Hippocampal formation (tissue), 2 donors: ENCODE data around the gene MCMBP.
A peak's percentile ranks its signal among the peaks of the same experiment; 100 is the strongest.
"Not testable (repeated sequence)": the region's sequence is repeated elsewhere in the genome, so short reads cannot be mapped to it uniquely, and the experiment has no call there.

ENCODE experiments used
- DNase-seq, 2 donors: peaks; one replicate each; lab custom pipeline; 2025; lab: John Stamatoyannopoulos, UW

The MCMBP gene, protein sequence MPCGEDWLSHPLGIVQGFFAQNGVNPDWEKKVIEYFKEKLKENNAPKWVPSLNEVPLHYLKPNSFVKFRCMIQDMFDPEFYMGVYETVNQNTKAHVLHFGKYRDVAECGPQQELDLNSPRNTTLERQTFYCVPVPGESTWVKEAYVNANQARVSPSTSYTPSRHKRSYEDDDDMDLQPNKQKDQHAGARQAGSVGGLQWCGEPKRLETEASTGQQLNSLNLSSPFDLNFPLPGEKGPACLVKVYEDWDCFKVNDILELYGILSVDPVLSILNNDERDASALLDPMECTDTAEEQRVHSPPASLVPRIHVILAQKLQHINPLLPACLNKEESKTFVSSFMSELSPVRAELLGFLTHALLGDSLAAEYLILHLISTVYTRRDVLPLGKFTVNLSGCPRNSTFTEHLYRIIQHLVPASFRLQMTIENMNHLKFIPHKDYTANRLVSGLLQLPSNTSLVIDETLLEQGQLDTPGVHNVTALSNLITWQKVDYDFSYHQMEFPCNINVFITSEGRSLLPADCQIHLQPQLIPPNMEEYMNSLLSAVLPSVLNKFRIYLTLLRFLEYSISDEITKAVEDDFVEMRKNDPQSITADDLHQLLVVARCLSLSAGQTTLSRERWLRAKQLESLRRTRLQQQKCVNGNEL

DNA sequence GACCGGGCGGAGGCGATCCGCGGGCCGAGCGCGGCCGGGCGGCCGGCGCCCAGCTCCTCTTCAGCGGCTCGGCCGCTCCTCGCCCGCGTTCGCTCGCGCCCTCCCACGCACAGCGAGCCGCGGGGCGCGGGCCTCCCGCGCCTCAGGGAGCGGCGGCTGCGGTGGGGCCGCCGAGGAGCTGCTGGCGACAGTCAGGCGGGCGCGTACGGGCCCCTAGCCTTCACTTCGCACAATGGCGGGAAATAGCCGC lies at the start of gene MCMBP:
TSS of gene MCMBP (minus strand) at position 234 of the 250 bp plus-strand sequence. CDS start 259 bp downstream, outside the sequence.
- DNase-seq = no peak

- no peak for DNase-seq
Measured at GRCh38 chr10:119919826-119920225, 47.2 kb upstream of the MCMBP start.

DNA sequence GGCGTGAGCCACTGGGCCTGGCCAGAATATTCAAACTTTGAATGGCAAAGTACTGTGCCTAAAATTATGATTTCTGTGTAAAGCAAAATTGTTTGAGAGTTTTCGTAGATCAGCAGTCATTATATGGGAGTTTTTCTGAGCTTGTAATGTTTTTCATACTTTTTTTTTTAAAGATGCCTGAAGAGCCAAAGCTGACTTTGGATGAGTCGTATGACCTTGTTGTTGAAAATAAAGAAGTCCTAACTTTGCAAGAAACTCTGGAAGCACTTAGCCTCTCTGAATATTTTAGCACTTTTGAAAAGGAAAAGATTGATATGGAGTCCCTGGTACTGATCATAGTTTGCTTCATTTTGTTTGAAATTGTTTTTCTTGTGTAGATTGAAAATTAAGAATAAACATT lies 46.6 kb upstream of the MCMBP start:
- DNase-seq = no peak

DNA sequence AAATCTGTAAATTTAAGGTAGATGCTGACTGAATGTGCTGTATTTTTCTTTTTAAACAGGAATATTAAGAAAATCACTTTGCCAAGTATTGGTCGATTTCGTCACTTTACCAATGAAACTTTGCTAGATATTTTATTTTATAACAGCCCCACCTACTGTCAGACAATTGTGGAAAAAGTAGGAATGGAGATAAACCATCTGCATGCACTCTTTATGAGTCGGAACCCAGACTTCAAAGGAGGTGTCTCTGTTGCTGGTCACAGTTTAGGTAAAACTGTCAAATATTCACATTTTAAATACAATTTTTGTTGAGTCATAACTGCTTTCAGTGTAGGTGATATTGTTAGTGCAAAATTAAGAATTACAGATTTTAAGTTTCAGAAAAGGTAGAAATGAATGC lies 45.1 kb upstream of the MCMBP start:
- DNase-seq = no peak

DNA sequence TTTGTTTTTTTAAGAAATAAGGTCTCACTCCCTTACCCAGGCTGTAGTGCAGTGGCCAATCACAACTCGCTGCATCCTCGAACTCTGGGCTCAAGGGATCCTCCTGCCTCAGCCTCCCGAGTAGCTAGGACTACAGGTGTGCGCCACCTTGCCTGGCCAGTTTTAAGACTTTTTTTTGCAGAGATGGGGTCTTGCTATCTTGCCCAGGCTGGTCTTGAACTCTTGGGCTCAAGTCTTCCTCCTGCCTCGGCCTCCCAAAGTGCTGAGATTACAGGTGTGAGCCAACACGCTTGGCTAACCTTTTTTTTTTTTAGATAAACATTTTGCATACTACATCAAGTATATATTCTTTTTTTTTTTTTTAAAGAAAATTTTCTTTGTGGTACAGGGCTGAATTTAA lies 38.0 kb upstream of the MCMBP start:
- no peak for DNase-seq

DNA sequence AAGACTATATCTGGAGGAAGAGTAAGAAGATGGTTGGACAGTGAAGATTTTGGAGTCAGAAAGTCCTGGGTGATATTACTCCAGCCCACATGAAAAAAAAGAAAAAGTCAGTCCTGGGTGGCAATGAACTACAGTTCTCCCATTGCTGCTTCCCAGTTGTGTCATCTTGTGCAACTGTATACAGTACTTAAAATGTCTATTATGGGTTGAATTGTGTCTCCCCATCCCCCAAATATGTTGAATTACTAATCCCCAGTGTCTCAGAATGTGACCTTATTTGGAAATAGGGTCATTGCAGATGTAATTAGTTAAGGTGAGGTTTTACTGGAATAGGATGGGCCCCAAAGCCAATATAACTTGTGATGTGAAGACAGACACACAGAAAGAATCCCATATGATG lies 35.5 kb upstream of the MCMBP start:
- DNase-seq = no peak

DNA sequence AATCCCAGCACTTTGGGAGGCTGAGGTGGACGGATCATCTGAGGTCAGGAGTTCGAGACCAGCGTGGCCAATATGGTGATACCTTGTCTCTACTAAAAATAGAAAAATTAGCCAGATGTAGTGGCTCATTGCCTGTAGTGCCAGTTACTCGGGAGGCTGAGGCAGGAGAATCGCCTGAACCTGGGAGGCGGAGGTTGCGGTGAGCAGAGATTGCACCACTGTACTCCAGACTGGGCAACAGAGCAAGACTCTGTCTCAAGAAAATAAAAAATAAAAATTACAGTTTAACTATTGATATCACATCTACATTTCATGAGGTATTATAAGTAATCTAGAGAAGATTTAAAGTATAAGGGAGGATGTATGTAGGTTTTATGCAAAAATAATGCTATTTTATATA lies 35.1 kb upstream of the MCMBP start:
- DNase-seq = not testable (repeated sequence)

DNA sequence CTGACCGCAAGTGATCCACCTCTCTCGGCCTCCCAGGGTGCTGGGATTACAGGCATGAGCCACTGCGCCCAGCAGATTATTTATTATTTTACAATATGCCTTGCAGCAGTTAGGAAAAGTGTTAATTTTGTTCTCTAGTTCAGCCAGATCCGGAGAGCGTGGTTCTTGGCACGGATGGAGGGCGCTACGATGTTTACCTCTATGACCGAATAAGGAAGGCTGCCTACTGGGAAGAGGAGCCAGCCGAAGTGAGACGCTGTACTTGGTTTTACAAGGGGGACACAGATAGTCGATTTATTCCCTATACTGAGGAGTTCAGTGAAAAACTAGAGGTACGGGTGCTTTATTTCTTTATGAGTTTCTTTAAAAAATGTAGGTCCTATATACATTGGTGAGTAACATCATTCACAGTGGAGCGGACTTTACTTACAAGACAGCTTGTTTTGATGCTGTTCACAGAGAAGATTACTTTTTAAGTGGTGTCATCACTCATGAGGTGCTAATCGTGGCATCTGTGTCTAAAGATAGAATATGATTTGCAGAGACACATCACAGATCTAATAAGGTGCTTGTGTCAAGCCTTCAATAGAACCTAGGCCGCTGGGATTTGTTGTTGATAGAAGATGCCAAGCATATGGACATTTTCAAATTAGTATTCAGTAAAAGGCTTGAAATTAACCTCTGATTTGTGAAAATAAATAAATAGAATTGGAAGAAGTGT lies 31.5 kb upstream of the MCMBP start:
- DNase-seq = no peak

- DNase-seq = no peak
Measured at GRCh38 chr10:119898577-119898976, 25.9 kb upstream of the MCMBP start.

- no peak for DNase-seq
Measured at GRCh38 chr10:119896937-119897770, 24.5 kb upstream of the MCMBP start.

- no peak for DNase-seq
Measured at GRCh38 chr10:119896061-119896655, 23.5 kb upstream of the MCMBP start.

DNA sequence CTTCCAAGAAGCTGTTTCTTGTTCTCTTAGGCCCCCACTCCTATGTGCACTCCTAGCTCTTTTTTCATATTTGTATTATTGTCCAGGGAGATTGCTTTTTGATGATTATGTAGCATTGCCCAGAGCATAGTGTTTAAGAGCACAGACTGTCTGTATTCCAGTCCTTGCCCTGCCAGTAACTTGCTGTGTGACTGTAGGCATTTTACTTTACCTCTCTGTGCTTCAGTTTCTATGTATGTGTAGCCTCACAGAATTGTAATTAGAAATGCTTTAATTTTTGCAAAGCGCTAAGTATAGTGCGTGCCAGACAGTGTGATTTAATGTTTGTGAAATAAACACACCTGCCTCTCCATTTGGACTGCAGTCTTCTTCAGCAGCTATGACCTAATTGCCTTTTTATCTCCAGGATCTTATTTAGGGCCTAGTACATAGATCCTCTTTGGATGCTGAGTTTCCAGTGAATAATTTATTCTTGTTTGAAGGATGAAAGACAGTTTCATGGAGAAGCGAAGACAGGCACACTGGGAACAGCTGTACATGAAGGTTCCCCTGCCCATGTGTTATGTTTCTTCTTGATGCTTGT lies 21.3 kb upstream of the MCMBP start:
- DNase-seq = no peak

- no peak for DNase-seq
Measured at GRCh38 chr10:119893074-119893473, 20.4 kb upstream of the MCMBP start.

DNA sequence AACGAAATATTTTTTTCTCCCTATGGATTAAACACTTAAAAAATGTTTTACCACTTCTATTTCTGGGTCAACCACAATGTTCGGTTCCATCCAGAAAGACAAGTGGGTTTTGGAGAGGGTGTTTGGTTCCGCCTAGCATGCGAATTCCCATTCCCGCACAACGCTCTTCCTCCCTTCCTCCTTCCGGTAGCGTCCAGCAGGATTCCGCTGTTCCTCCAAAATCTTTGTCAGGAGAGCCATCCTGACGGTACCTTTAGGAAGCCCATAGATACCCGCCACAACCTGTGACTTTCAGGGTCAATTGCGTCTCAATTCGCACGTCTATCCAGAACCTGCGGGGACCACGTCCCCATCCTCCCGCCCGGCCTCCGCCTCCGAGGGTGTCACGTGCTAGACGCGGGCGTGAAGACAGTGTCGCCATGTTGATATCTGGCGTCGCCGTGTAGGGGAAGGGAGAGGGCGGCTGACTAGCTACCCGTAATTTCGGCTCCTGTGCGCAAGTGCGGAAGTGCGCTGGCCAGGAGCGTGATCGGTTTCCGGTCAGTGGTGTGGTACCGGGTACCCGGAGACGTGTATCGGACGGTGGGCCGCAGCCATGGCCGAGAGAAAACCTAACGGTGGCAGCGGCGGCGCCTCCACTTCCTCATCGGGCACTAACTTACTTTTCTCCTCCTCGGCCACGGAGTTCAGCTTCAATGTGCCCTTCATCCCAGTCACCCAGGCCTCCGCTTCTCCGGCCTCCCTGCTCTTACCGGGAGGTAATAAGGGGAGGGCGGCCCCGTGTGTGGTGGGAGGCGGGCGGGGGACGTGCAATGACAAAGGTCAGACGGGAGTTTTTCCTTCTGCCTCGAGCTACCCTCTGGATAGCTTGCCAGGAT lies 19.8 kb upstream of the MCMBP start, which contains the start of gene SEC23IP:
TSS of gene SEC23IP (plus strand) at position 543 of the 878 bp plus-strand sequence. CDS start at position 596, 53 bp downstream.
- DNase-seq = peak; percentile 97 to 98

- not testable (repeated sequence) for DNase-seq
Measured at GRCh38 chr10:119891849-119892187, 19.2 kb upstream of the MCMBP start.

- not testable (repeated sequence) for DNase-seq
Measured at GRCh38 chr10:119890307-119890706, 17.7 kb upstream of the MCMBP start.

DNA sequence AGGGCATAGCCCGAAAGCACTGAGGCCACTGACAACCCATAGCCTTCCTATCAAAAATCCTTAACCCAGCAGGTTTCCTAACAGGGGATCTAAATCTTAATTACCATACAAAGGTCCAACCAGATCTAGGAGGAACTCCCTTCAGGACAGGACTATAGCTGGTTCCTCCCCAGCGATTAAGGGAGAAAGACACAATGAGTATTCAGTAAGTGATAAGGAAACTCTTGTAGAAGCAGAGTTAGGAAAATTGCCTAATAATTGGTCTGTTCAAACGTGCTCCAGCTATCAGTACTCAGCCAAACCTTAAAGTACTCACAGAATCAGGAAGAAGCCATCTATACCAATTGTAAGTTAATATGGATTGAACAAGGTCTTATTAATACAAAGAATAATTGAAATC lies 16.6 kb upstream of the MCMBP start:
- not testable (repeated sequence) for DNase-seq

DNA sequence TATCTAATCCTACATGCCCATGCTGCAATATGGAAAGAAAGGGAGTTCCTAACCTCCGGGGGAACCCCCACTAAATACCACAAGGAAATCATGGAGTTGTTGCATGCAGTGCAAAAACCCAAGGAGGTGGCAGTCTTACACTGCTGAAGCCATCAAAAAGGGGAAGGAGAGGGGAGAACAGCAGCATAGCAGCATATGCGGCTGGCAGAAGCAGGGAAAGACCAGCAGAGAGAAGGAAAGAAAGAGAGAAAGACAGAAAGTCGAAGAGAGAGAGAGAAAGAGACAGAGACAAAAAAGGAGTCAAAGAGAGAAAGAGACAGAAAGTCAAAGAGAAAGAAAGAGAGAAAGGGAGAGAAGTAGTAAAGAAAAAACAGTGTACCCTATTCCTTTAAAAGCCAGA lies 16.1 kb upstream of the MCMBP start:
- DNase-seq = not testable (repeated sequence)

DNA sequence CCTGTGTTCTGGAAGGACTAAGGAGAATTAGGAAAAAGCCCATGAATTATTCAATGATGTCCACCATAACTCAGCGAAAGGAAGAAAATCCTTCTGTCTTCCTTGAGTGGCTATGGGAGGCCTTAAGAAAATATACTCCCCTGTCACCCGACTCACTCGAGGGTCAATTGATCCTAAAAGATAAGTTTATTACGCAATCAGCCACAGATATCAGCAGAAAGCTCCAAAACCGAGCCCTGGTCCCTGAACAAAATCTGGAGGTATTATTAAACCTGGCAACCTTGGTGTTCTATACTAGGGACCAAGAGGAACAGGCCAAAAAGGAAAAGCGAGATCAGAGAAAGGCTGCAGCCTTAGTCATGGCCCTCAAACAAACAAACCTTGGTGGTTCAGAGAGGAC lies 13.4 kb upstream of the MCMBP start:
- not testable (repeated sequence) for DNase-seq

DNA sequence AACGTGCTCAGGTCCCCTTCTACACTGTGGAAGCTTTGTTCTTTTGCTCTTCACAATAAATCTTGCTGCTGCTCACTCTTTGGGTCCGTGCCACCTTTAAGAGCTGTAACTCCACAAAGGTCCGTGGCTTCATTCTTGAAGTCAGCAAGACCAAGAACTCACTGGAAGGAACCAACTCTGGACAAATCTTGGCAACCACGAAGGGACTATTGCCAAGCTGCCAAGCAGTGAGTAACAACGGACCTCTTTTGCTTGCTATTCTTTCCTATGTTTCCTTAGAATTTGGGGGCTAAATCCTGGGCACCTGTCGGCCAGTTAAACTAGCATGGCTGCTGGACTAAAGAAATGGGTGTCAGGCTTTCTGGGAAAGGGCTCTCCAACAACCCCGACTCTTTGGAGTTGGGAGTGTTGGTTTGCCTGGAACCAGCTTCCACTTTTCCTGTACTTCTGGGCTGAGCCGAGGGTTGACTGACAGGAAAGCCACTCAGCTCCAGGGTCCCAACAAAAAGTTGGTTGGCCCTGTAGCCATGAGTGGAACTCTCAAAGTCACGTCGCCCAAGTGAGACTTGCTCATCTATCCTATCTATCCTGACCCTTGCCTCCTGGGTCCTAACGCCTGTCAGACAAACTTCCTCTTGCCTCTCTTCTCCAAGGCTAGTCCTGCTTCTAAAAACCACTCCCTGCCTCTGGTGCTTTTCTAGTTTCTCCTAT lies 11.4 kb upstream of the MCMBP start:
- not testable (repeated sequence) for DNase-seq
